IMR-90 (cell line): Measurements from ENCODE around the gene FGFRL1. TPM values are rescaled to one million over a fixed set of nuclear protein-coding genes. Genes with fewer than 3 reads are reported as not detected.

ENCODE experiments used
- ATAC-seq: fragments of 200-7000 bp; cut with Tn5 transposase; 2 replicates; pipeline ENCODE4 v1.9.1; 2020; ENCODE audit warnings: low read depth, mild to moderate bottlenecking, moderate library complexity
- BruUV-seq: library from RNA; stranded (reverse); fragments of 400-500 nt; replicated peaks from 2 replicates; lab custom pipeline; 2021; lab: Mats Ljungman, UMichigan
- CTCF ChIA-PET: fragments of 300-600 bp; formaldehyde crosslinking; extraction: SDS; loops from one replicate; lab custom pipeline; 2021; ENCODE audit warnings: antibody characterized with exemption; lab: Yijun Ruan, JAX
- POLR2A ChIA-PET: fragments of 300-600 bp; sonication (Branson Sonifier 250); formaldehyde crosslinking; loops from one replicate; lab custom pipeline; 2022; ENCODE audit warnings: antibody characterized with exemption; ENCODE audit not compliant: unreplicated experiment; lab: Charles Lee
- DNase-seq: peaks from one replicate; pipeline ENCODE4 v3.0.0; 2013
- H2AFZ ChIP-seq: replicated peaks from 2 replicates; pipeline ENCODE3; 2013; ENCODE audit warnings: low read length, mild to moderate bottlenecking; ENCODE audit not compliant: poor library complexity
- H2AK5ac ChIP-seq: 2 replicates; pipeline ENCODE4 v1.6.1; 2013; ENCODE audit warnings: low read depth, low read length, inconsistent platforms
- H2AK9ac ChIP-seq: replicated peaks from 2 replicates; pipeline ENCODE3; 2013; ENCODE audit warnings: mild to moderate bottlenecking, low read depth, low read length, moderate library complexity; ENCODE audit not compliant: poor library complexity
- H2BK120ac ChIP-seq: 2 replicates; pipeline ENCODE4 v1.6.1; 2013; ENCODE audit warnings: low read depth, low read length, inconsistent platforms
- H2BK15ac ChIP-seq: 3 replicates; pipeline ENCODE4 v1.6.1; 2013; ENCODE audit warnings: low read depth, low read length, inconsistent platforms
- H2BK20ac ChIP-seq: 2 replicates; pipeline ENCODE4 v1.6.1; 2013; ENCODE audit warnings: low read depth, mild to moderate bottlenecking, inconsistent platforms, low read length, moderate library complexity
- H2BK5ac ChIP-seq: 2 replicates; pipeline ENCODE4 v1.6.1; 2013; ENCODE audit warnings: mild to moderate bottlenecking, low read depth, low read length, inconsistent platforms; ENCODE audit not compliant: poor library complexity, severe bottlenecking
- H3K14ac ChIP-seq: replicated peaks from 2 replicates; pipeline ENCODE4 v1.6.1; 2013; ENCODE audit warnings: low read depth, low read length, inconsistent platforms
- H3K18ac ChIP-seq: 2 replicates; pipeline ENCODE4 v1.6.1; 2013; ENCODE audit warnings: low read depth, low read length, control low read depth
- H3K23ac ChIP-seq: 2 replicates; pipeline ENCODE4 v1.6.1; 2013; ENCODE audit warnings: low read depth, low read length, inconsistent platforms
- H3K27ac ChIP-seq: 2 replicates; pipeline ENCODE4 v1.5.1; 2013; ENCODE audit warnings: mild to moderate bottlenecking, control low read depth, low read length; ENCODE audit not compliant: insufficient read depth
- H3K27me3 ChIP-seq: 2 replicates; pipeline ENCODE4 v1.6.1; 2013; ENCODE audit warnings: low read length; ENCODE audit not compliant: control insufficient read depth, insufficient read depth
- H3K36me3 ChIP-seq: 2 replicates; pipeline ENCODE4 v1.6.1; 2013; ENCODE audit warnings: low read length, mixed read lengths; ENCODE audit not compliant: control insufficient read depth, insufficient read depth
- H3K4ac ChIP-seq: 2 replicates; pipeline ENCODE4 v1.6.1; 2013; ENCODE audit warnings: low read depth, low read length, inconsistent platforms
- H3K4me1 ChIP-seq: 2 replicates; pipeline ENCODE4 v1.6.1; 2013; ENCODE audit warnings: low read length, mixed read lengths; ENCODE audit not compliant: control insufficient read depth, insufficient read depth
- H3K4me2 ChIP-seq: 2 replicates; pipeline ENCODE4 v1.6.1; 2013; ENCODE audit warnings: low read depth, mild to moderate bottlenecking, control low read depth, low read length, moderate library complexity
- H3K4me3 ChIP-seq: 2 replicates; pipeline ENCODE4 v1.5.1; 2013; ENCODE audit warnings: low read depth, mild to moderate bottlenecking, control low read depth, low read length, moderate library complexity; ENCODE audit not compliant: insufficient read depth
- H3K56ac ChIP-seq: 2 replicates; pipeline ENCODE4 v1.6.1; 2013; ENCODE audit warnings: low read length, inconsistent platforms; ENCODE audit not compliant: insufficient read depth; ENCODE audit errors: extremely low read depth
- H3K79me1 ChIP-seq, 2 experiments: 2 replicates each; pipeline ENCODE4 v1.6.1; 2013; ENCODE audit warnings: low read length in 2 of 2, inconsistent platforms in 1 of 2, low read depth in 1 of 2
- H3K9ac ChIP-seq: 2 replicates; pipeline ENCODE4 v1.6.1; 2013; ENCODE audit warnings: low read depth, low read length, control low read depth
- H3K9me1 ChIP-seq: 2 replicates; pipeline ENCODE4 v1.6.1; 2013; ENCODE audit warnings: low read length, inconsistent platforms; ENCODE audit not compliant: insufficient read depth
- H3K9me3 ChIP-seq: 2 replicates; pipeline ENCODE4 v1.6.1; 2013; ENCODE audit warnings: low read length; ENCODE audit not compliant: control insufficient read depth, insufficient read depth
- H4K20me1 ChIP-seq: 2 replicates; pipeline ENCODE4 v1.6.1; 2013; ENCODE audit warnings: low read length, inconsistent platforms; ENCODE audit not compliant: insufficient read depth
- H4K5ac ChIP-seq: 2 replicates; pipeline ENCODE4 v1.6.1; 2013; ENCODE audit warnings: mild to moderate bottlenecking, low read depth, low read length, control low read depth
- H4K8ac ChIP-seq, 2 experiments: 2 replicates each; pipeline ENCODE4 v1.6.1; 2013; ENCODE audit warnings: low read depth in 2 of 2, low read length in 2 of 2, control low read depth in 1 of 2, inconsistent platforms in 1 of 2
- H4K91ac ChIP-seq: 2 replicates; pipeline ENCODE4 v1.6.1; 2013; ENCODE audit warnings: low read depth, low read length, inconsistent platforms; ENCODE audit not compliant: insufficient read depth
- CEBPB ChIP-seq: IDR thresholded peaks from 2 replicates; pipeline ENCODE4 v1.6.1; 2012; ENCODE audit warnings: low read depth, low read length, improper control_type of control experiment
- CHD1 ChIP-seq: IDR thresholded peaks from 2 replicates; pipeline ENCODE4 v1.6.1; 2012; ENCODE audit warnings: low read depth, low read length, improper control_type of control experiment
- CTCF ChIP-seq: conservative IDR thresholded peaks from 2 replicates; pipeline ENCODE4 v1.5.1; 2012; ENCODE audit warnings: mild to moderate bottlenecking, low read depth, low read length, improper control_type of control experiment
- ELK1 ChIP-seq: fragments of 150-350 bp; IDR thresholded peaks from 2 replicates; pipeline ENCODE4 v1.6.1; 2016; ENCODE audit warnings: low read depth, mild to moderate bottlenecking, low read length, moderate library complexity, borderline replicate concordance
- FOS ChIP-seq: fragments of 150-350 bp; IDR thresholded peaks from 2 replicates; pipeline ENCODE4 v1.6.1; 2016; ENCODE audit warnings: low read depth, low read length
- MAFK ChIP-seq: IDR thresholded peaks from 2 replicates; pipeline ENCODE4 v1.6.1; 2012; ENCODE audit warnings: low read depth, low read length, improper control_type of control experiment
- MAZ ChIP-seq: IDR thresholded peaks from 2 replicates; pipeline ENCODE4 v1.6.1; 2012; ENCODE audit warnings: low read depth, mild to moderate bottlenecking, low read length, improper control_type of control experiment, moderate library complexity, borderline replicate concordance
- MXI1 ChIP-seq: IDR thresholded peaks from 2 replicates; pipeline ENCODE4 v1.6.1; 2012; ENCODE audit warnings: low read depth, mild to moderate bottlenecking, low read length, moderate library complexity, borderline replicate concordance
- NFE2L2 ChIP-seq: fragments of 150-350 bp; IDR thresholded peaks from 2 replicates; pipeline ENCODE4 v1.6.1; 2016; ENCODE audit warnings: low read depth, mild to moderate bottlenecking, low read length
- POLR2A ChIP-seq: IDR thresholded peaks from 2 replicates; pipeline ENCODE4 v1.6.1; 2012; ENCODE audit warnings: mild to moderate bottlenecking, low read depth, low read length
- RAD21 ChIP-seq: IDR thresholded peaks from 2 replicates; pipeline ENCODE4 v1.6.1; 2012; ENCODE audit warnings: low read length, improper control_type of control experiment
- RCOR1 ChIP-seq: IDR thresholded peaks from 2 replicates; pipeline ENCODE4 v1.6.1; 2012; ENCODE audit warnings: mild to moderate bottlenecking, low read length, improper control_type of control experiment; ENCODE audit not compliant: insufficient replicate concordance
- RFX5 ChIP-seq: IDR thresholded peaks from 2 replicates; pipeline ENCODE4 v1.8.0; 2012; ENCODE audit warnings: low read depth, mild to moderate bottlenecking, low read length, moderate library complexity
- SMC3 ChIP-seq: fragments of 150-350 bp; IDR thresholded peaks from 2 replicates; pipeline ENCODE4 v1.6.1; 2016; ENCODE audit warnings: low read depth, mild to moderate bottlenecking, antibody characterized with exemption, low read length, moderate library complexity
- USF2 ChIP-seq: fragments of 150-350 bp; IDR thresholded peaks from 2 replicates; pipeline ENCODE4 v1.6.1; 2017; ENCODE audit warnings: mild to moderate bottlenecking, antibody characterized with exemption, low read length, low read depth
- WGBS, 2 experiments: methylation state at CpG; one replicate each; pipeline versions ENCODE4 v1.1.5 to v1.1.7; 2013; ENCODE audit warnings: missing lambda C conversion rate in 2 of 2; ENCODE audit not compliant: insufficient read length in 1 of 2; ENCODE audit errors: extremely low coverage in 2 of 2; 5-methylcytosine and 5-hydroxymethylcytosine counted together
- dilution Hi-C: fragments of 300-500 bp; cut with HindIII; formaldehyde crosslinking; loops from one replicate; pipeline ENCODE4 v1.14.3; 2018; ENCODE audit warnings: low sequenced_read_pairs; ENCODE audit not compliant: unreplicated experiment
- in situ Hi-C: fragments of 300-500 bp; cut with MboI; formaldehyde crosslinking; loops from 3 replicates; pipeline ENCODE4 v1.14.3; 2019; ENCODE audit warnings: low sequenced_read_pairs, inconsistent platforms, mixed read lengths
- intact Hi-C: fragments of 100-400 bp; cut with micrococcal nuclease; formaldehyde crosslinking; loops from 2 replicates; pipeline ENCODE4 v1.10.0; 2022
- polyA plus RNA-seq, 3 experiments: library from polyadenylated mRNA; depleted of rRNA; stranded (reverse); fragments of >200 nt; gene quantifications; 2 replicates each; pipeline ENCODE4 v1.2.3, GENCODE V29; 2012; ENCODE audit warnings: low replicate concordance in 1 of 3
- total RNA-seq: library from RNA; depleted of rRNA; stranded (reverse); fragments of >200 nt; gene quantifications from 2 replicates; pipeline ENCODE4 v1.2.3, GENCODE V29; 2012

FGFRL1 gene
- total and polyA plus RNA-seq, 2 of the 4 experiments (the other 2 are of a cell fraction), result 49.3 to 78.8 TPM

- no peak overlapping the region for H3K18ac ChIP-seq
- no peak overlapping the region for H2BK20ac ChIP-seq
- H3K4me3 ChIP-seq, result no peak overlapping the region
- H3K23ac ChIP-seq, result no peak overlapping the region
- intact Hi-C loops (no loop called here), dilution Hi-C loops (no loop called here), in situ Hi-C loops (no loop called here)
- H3K4me2 ChIP-seq, result no peak overlapping the region
- no peak overlapping the region for H3K14ac ChIP-seq
- no peak overlapping the region for H2AK9ac ChIP-seq
- CTCF ChIA-PET, result no interaction called here
- no peak overlapping the region for H3K27ac ChIP-seq
- peaks cover 11% of the 10 kb centered on the region for H3K9me1 ChIP-seq
- POLR2A ChIA-PET, result no interaction called here
- no peak overlapping the region for H3K56ac ChIP-seq
- H2AFZ ChIP-seq, result no peak overlapping the region
- H4K91ac ChIP-seq, result no peak overlapping the region
- H3K4me1 ChIP-seq, result peaks cover 2% of the 10 kb centered on the region; the same call in 1 of the 2 replicates
- H3K9ac ChIP-seq, result no peak overlapping the region
- H4K8ac ChIP-seq, result no peak overlapping the region
- no peak overlapping the region for H2BK5ac ChIP-seq
- ATAC-seq (no peak), DNase-seq (no peak)
- no peak overlapping the region for H3K4ac ChIP-seq
- no peak overlapping the region for H2AK5ac ChIP-seq
- H3K9me3 ChIP-seq, result no peaks in the 10 kb centered on the region
- no peak overlapping the region for H2BK120ac ChIP-seq
- H3K79me1 ChIP-seq, result peaks cover 0 to 4% of the 10 kb centered on the region in 2 experiments; a peak in 1 of 4 replicates
- H4K20me1 ChIP-seq, result peaks cover 13% of the 10 kb centered on the region
- H4K5ac ChIP-seq, result no peak overlapping the region
- 85% methylated on average over 12 of the region's 19 CpGs; no CpG with 5 or more reads in 1 of the 2 experiments for WGBS, 2 experiments
- no TSS peak for BruUV-seq
- TF ChIP-seq MAFK (no peak), ELK1 (no peak), NFE2L2 (no peak), USF2 (no peak), MAZ (no peak), RAD21 (no peak), RCOR1 (no peak), CEBPB (no peak), RFX5 (no peak), CTCF (no peak), FOS (no peak), POLR2A (no peak), MXI1 (no peak), SMC3 (no peak), CHD1 (no peak)
- H2BK15ac ChIP-seq, result no peak overlapping the region
- no peaks in the 10 kb centered on the region for H3K27me3 ChIP-seq
- H3K36me3 ChIP-seq, result peaks cover 23% of the 10 kb centered on the region
Measured at GRCh38 chr4:1022739-1023066, 11.3 kb downstream of the FGFRL1 start.
